K562 (cell line): ENCODE results near the gene EDRF1. TPM values are rescaled to one million over a fixed set of nuclear protein-coding genes. Genes with fewer than 3 reads are reported as not detected.

Experiments used
- ATAC-seq: fragments of 200-7000 bp; cut with Tn5 transposase; 3 replicates; pipeline ENCODE4 v1.9.1; 2020; ENCODE audit warnings: moderate library complexity
- BruUV-seq: library from RNA; stranded (reverse); fragments of 400-500 nt; replicated peaks from 2 replicates; lab custom pipeline; 2021; lab: Mats Ljungman, UMichigan
- CTCF ChIA-PET: fragments of 300-600 bp; formaldehyde crosslinking; extraction: SDS; loops from one replicate; lab custom pipeline; 2021; ENCODE audit warnings: low intra/inter-chr PET ratio; lab: Yijun Ruan, JAX
- POLR2A ChIA-PET: fragments of 300-600, 350-650 bp; sonication (Branson Sonifier 250); formaldehyde crosslinking; extraction: SDS; loops from one replicate; lab custom pipeline; 2021; ENCODE audit warnings: antibody characterized with exemption, inconsistent platforms; lab: Yijun Ruan, JAX
- DNase-seq, 4 experiments: peaks; one replicate each; pipeline versions ENCODE4 v3.0.0 to v3.0.0-alpha.2; 2011 to 2018; ENCODE audit warnings: low spot score in 3 of 4, mixed read lengths in 3 of 4; ENCODE audit errors: extremely low read depth in 1 of 4
- FAIRE-seq: peaks from 2 replicates; lab custom pipeline; 2011; peaks lifted over from hg19 to GRCh38; lab: Jason Lieb, UNC
- H2AFZ ChIP-seq: 2 replicates; pipeline ENCODE4 v1.6.0; 2011; ENCODE audit warnings: low read depth, low read length, control low read depth, inconsistent platforms
- H3K27ac ChIP-seq: fragments of 200-600 bp; 3 replicates; pipeline ENCODE4 v1.8.0; 2011; ENCODE audit warnings: low read depth, mild to moderate bottlenecking, control low read depth, inconsistent platforms, low read length, moderate library complexity, mixed read lengths; ENCODE audit errors: extremely low read depth
- H3K27me3 ChIP-seq, 2 experiments: fragments of 300-600 bp in 1 of 2; 2 replicates in 1 of 2; 3 replicates in 1 of 2; pipeline versions ENCODE4 v1.6.0 to v1.8.0; 2011; ENCODE audit warnings: inconsistent platforms in 2 of 2, low read length in 2 of 2, mild to moderate bottlenecking in 1 of 2, mixed read lengths in 1 of 2, moderate library complexity in 1 of 2; ENCODE audit not compliant: control insufficient read depth in 2 of 2, insufficient read depth in 2 of 2
- H3K36me3 ChIP-seq: fragments of 300-600 bp; 3 replicates; pipeline ENCODE4 v1.8.0; 2011; ENCODE audit warnings: mild to moderate bottlenecking, low read length, inconsistent platforms; ENCODE audit not compliant: control insufficient read depth, insufficient read depth
- H3K4me1 ChIP-seq, 2 experiments: fragments of 200-600 bp in 1 of 2; replicated peaks in 1 of 2; 2 replicates in 1 of 2; 3 replicates in 1 of 2; pipeline versions ENCODE4 v1.5.1 to v1.8.0; 2011; ENCODE audit warnings: inconsistent platforms in 2 of 2, low read length in 2 of 2, mild to moderate bottlenecking in 1 of 2, mixed read lengths in 1 of 2, moderate library complexity in 1 of 2; ENCODE audit not compliant: control insufficient read depth in 2 of 2, insufficient read depth in 2 of 2
- H3K4me2 ChIP-seq: 2 replicates; pipeline ENCODE4 v1.6.1; 2011; ENCODE audit warnings: low read length, control low read depth, inconsistent platforms, mixed read lengths; ENCODE audit not compliant: insufficient read depth
- H3K4me3 ChIP-seq: fragments of 200-600 bp; sonication (generic), shearing (Covaris generic); 2 replicates; pipeline ENCODE4 v1.5.1; 2016; ENCODE audit warnings: control low read depth, inconsistent platforms
- H3K79me2 ChIP-seq: fragments of 200-600 bp; 3 replicates; pipeline ENCODE4 v1.8.0; 2011; ENCODE audit warnings: low read length, inconsistent platforms; ENCODE audit not compliant: control insufficient read depth, insufficient read depth
- H3K9ac ChIP-seq, 2 experiments: 2 replicates each; pipeline versions ENCODE4 v1.6.0 to v1.6.1; 2011; ENCODE audit warnings: low read depth in 2 of 2, low read length in 2 of 2, control low read depth in 1 of 2, inconsistent platforms in 1 of 2, mild to moderate bottlenecking in 1 of 2, mixed read lengths in 1 of 2; ENCODE audit not compliant: insufficient read depth in 1 of 2
- H3K9me1 ChIP-seq: one replicate; pipeline ENCODE4 v1.6.0; 2011; ENCODE audit warnings: inconsistent platforms, mild to moderate bottlenecking, low read length, moderate library complexity; ENCODE audit not compliant: control insufficient read depth, insufficient read depth
- H3K9me3 ChIP-seq: replicated peaks from 2 replicates; pipeline ENCODE4 v1.5.1; 2011; ENCODE audit warnings: low read depth, low read length, inconsistent platforms; ENCODE audit not compliant: control insufficient read depth, insufficient read depth
- H4K20me1 ChIP-seq: replicated peaks from 2 replicates; pipeline ENCODE4 v1.6.1; 2011; ENCODE audit warnings: low read length, inconsistent platforms, mixed read lengths; ENCODE audit not compliant: control insufficient read depth, insufficient read depth
- BRF2 ChIP-seq: IDR thresholded peaks from 3 replicates; pipeline ENCODE4 v1.6.1; 2011; ENCODE audit warnings: borderline replicate concordance, mild to moderate bottlenecking; ENCODE audit not compliant: insufficient read length, insufficient read depth
- U2AF1 ChIP-seq: fragments of 200-400 bp; formaldehyde crosslinking; optimal IDR thresholded peaks from 2 replicates; pipeline ENCODE3; 2017; ENCODE audit warnings: mild to moderate bottlenecking, low read depth, low read length, moderate library complexity
- ZNF277 ChIP-seq: fragments of 250-450 bp; sonication (Bioruptor Pico); IDR thresholded peaks from 2 replicates; pipeline ENCODE4 v1.8.0; 2022; ENCODE audit warnings: inconsistent platforms, mild to moderate bottlenecking, moderate library complexity, borderline replicate concordance
- WGBS: fragments of 100-300 bp; shearing (Covaris generic); methylation state at CpG from one replicate; pipeline ENCODE4 v1.1.6; 2016; ENCODE audit warnings: low coverage, mixed read lengths; ENCODE audit not compliant: insufficient coverage; ENCODE audit errors: missing lambda C conversion rate; 5-methylcytosine and 5-hydroxymethylcytosine counted together
- in situ Hi-C: fragments of 300-500 bp; cut with MboI; formaldehyde crosslinking; loops from 4 replicates; pipeline ENCODE4 v1.15.0; 2018; ENCODE audit warnings: inconsistent platforms, mixed read lengths
- intact Hi-C: fragments of 100-400 bp; cut with micrococcal nuclease; formaldehyde crosslinking; loops from 2 replicates; pipeline ENCODE4 v1.14.2; 2022
- polyA plus RNA-seq, 8 experiments: library from polyadenylated mRNA; depleted of rRNA in 4 of 8; stranded (reverse) in 5 of 8; unstranded in 3 of 8; fragments of >200 nt; fragmentation: Nextera tagmentation in 2 of 8; fragmentation: Illumina TruSeq in 1 of 8; extraction: Ambion mirVana in 2 of 8; extraction: Trizol in 1 of 8; gene quantifications; 2 replicates each; pipeline versions ENCODE4 v1.2.1 to v1.2.3, GENCODE V29; 2011 to 2014; ENCODE audit warnings: inconsistent platforms in 1 of 8, missing spikeins in 1 of 8
- total RNA-seq, 7 experiments: library from RNA; depleted of rRNA in 6 of 7; stranded (reverse); fragments of >200 nt in 6 of 7; fragmentation: Illumina TruSeq in 2 of 7; extraction: Trizol in 2 of 7; gene quantifications; 2 replicates each; pipeline versions ENCODE4 v1.2.1 to v1.2.3, GENCODE V29; 2011 to 2021; ENCODE audit warnings: low replicate concordance in 1 of 7

EDRF1 gene
- total and polyA plus RNA-seq, 9 of the 15 experiments (the other 6 are each of a cell fraction or from before 2014, with no cell fraction given): 7.6 to 26.0 (median 18.6) TPM

GRCh38 chr10:125756853-125757487 is 37.5 kb downstream of the EDRF1 start:
- Histone ChIP-seq H3K9me3 (no peaks in the 10 kb centered on the region), H3K9me1 (no peaks in the 10 kb centered on the region), H2AFZ (no peak overlapping the region), H3K79me2 (no peaks in the 10 kb centered on the region), H3K27me3 (no peaks in the 10 kb centered on the region), H3K4me1 (no peaks in the 10 kb centered on the region), H3K4me3 (no peak overlapping the region), H4K20me1 (no peaks in the 10 kb centered on the region), H3K9ac (no peak overlapping the region), H3K36me3 (peaks cover 71% of the 10 kb centered on the region), H3K4me2 (no peak overlapping the region), H3K27ac (no peak overlapping the region)
- no peak for TF ChIP-seq BRF2
- no peak for TF ChIP-seq ZNF277
- no peak for TF ChIP-seq U2AF1
- whole genome bisulfite sequencing: 83% methylated on average over 5 of the region's 5 CpGs
- FAIRE-seq (no peak), DNase-seq (no peak), ATAC-seq (no peak)
- BruUV-seq: no TSS peak
- ChIA-PET POLR2A (interaction anchor here (0.6 to 0.9 kb wide), 2 partner anchors 33 to 139 kb away, joined by 3 read pairs; no protein-coding TSS in a partner anchor), CTCF (no interaction called here)
- intact Hi-C loops: no loop called here
- in situ Hi-C loops: no loop called here
